Measurements from ENCODE around the gene RGS13. TPM values are rescaled to one million over a fixed set of nuclear protein-coding genes. Genes with fewer than 3 reads are reported as not detected.

Gene RGS13
- total and polyA plus RNA-seq, 4 donors, result 0.10 to 0.11 (median 0.11) TPM; not detected in 1

DNA sequence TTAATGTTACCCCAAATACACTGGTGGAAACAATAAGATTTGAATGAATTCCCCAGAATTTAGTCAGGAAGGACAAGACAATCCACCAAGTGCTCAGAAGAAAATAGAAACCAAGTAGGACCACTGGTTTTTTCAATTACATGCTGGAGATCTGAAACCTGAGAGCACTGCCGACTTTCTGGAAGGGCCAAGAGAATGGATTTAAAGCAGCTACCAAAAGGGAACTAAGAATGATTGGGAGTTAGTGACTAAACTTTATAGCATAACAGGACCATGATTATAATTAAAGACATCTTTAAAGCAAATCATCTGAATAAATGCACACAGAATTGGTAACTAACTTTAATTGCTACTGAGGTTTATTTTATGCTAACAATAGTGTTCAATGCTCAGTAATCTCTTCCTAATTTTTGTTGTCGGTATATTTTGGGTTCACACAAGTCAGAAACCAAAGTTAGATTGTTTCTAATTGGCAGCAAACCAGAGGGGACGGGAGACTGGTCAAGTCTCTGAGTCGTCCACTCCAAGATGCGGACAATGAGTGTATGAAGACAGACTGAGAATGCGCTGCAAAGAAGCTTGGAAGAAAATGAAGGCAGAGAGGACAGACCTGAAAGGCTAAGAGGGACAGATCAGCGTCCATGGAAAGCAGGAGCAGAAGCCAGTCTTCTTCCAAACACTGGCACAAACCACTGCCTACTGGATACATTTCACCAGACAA is 2.3 kb upstream of the RGS13 start:
- no peaks in the 10 kb centered on the region for H3K9me3 ChIP-seq (ENCODE audit: control insufficient read depth, insufficient read depth, low read length)
- no peak for DNase-seq (ENCODE audit: low read depth in 4 of 6, low spot score in 6 of 6)
- no peaks in the 10 kb centered on the region for H3K4me1 ChIP-seq (ENCODE audit: control insufficient read depth, insufficient read depth, low read length)
- H3K36me3 ChIP-seq (ENCODE audit: control insufficient read depth, insufficient read depth, low read length), result no peaks in the 10 kb centered on the region
- H3K4me3 ChIP-seq (ENCODE audit: low read depth, low read length), result no peak overlapping the region
- no peak overlapping the region for H3K27ac ChIP-seq (ENCODE audit: low read depth, low read length)
- 71% methylated on average over 5 of the region's 7 CpGs for WGBS (ENCODE audit: insufficient coverage)
- no peaks in the 10 kb centered on the region for H3K27me3 ChIP-seq (ENCODE audit: control insufficient read depth, insufficient read depth, low read length)

GRCh38 chr1:192635041-192635440 is 906 bp upstream of the RGS13 start:
- WGBS (ENCODE audit: insufficient coverage), result 83% methylated on average over 1 of the region's 2 CpGs
- Histone ChIP-seq H3K27ac (ENCODE audit: low read depth, low read length) (no peak overlapping the region), H3K4me1 (ENCODE audit: control insufficient read depth, insufficient read depth, low read length) (no peaks in the 10 kb centered on the region), H3K36me3 (ENCODE audit: control insufficient read depth, insufficient read depth, low read length) (no peaks in the 10 kb centered on the region), H3K27me3 (ENCODE audit: control insufficient read depth, insufficient read depth, low read length) (no peaks in the 10 kb centered on the region), H3K9me3 (ENCODE audit: control insufficient read depth, insufficient read depth, low read length) (no peaks in the 10 kb centered on the region), H3K4me3 (ENCODE audit: low read depth, low read length) (no peak overlapping the region)
- DNase-seq (ENCODE audit: low read depth in 4 of 6, low spot score in 6 of 6), result no peak

DNA sequence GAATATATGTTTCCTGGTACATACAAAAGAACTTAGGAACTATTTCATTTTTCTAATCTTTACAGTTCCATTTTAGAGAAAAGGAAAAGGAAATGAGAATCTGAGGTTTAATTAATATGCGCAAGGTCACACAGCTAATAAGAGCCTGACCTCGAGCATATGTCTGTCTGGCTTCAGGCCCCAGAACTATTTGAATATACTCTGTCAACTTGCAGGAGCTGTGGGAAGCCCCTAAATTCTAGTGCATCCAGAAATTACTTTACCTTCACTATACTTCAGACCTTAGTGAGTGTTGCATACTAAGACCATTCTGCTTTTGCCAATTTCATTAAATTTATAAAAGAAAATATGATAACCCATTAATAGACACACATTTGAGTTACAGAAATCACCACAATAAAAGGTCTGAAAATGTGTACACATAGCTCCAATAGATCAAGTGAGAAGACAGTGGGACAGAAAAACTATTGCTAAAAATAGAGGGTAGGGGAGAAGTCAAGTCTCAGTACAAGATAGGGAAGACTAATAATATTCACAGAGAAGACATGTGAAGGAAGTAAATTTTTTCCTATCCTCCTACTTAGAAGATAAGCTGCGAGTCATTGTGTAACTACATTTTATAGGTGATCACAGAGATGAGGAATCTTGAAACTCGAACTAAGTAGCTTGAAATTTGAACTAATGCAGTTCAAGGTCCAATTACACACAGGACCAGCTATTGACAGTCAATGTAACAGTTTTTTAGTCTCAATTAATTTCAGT is 3.8 kb downstream of the RGS13 start:
- no peaks in the 10 kb centered on the region for H3K9me3 ChIP-seq (ENCODE audit: control insufficient read depth, insufficient read depth, low read length)
- no peak overlapping the region for H3K27ac ChIP-seq (ENCODE audit: low read depth, low read length)
- no peak for DNase-seq (ENCODE audit: low read depth in 4 of 6, low spot score in 6 of 6)
- no peaks in the 10 kb centered on the region for H3K27me3 ChIP-seq (ENCODE audit: control insufficient read depth, insufficient read depth, low read length)
- no peaks in the 10 kb centered on the region for H3K36me3 ChIP-seq (ENCODE audit: control insufficient read depth, insufficient read depth, low read length)
- no CpG with 5 or more reads among the region's 4 CpGs for WGBS (ENCODE audit: insufficient coverage)
- no peaks in the 10 kb centered on the region for H3K4me1 ChIP-seq (ENCODE audit: control insufficient read depth, insufficient read depth, low read length)
- no peak overlapping the region for H3K4me3 ChIP-seq (ENCODE audit: low read depth, low read length)

GRCh38 chr1:192652159-192652558 is 16.2 kb downstream of the RGS13 start:
- no peak overlapping the region for H3K4me3 ChIP-seq (ENCODE audit: low read depth, low read length)
- no peaks in the 10 kb centered on the region for H3K36me3 ChIP-seq (ENCODE audit: control insufficient read depth, insufficient read depth, low read length)
- H3K27me3 ChIP-seq (ENCODE audit: control insufficient read depth, insufficient read depth, low read length), result no peaks in the 10 kb centered on the region
- H3K9me3 ChIP-seq (ENCODE audit: control insufficient read depth, insufficient read depth, low read length), result no peaks in the 10 kb centered on the region
- no CpG with 5 or more reads among the region's 1 CpG for WGBS (ENCODE audit: insufficient coverage)
- no peak overlapping the region for H3K27ac ChIP-seq (ENCODE audit: low read depth, low read length)
- H3K4me1 ChIP-seq (ENCODE audit: control insufficient read depth, insufficient read depth, low read length), result no peaks in the 10 kb centered on the region
- DNase-seq (ENCODE audit: low read depth in 4 of 6, low spot score in 6 of 6), result peak in 1 of 6 donors; percentile 60

DNA sequence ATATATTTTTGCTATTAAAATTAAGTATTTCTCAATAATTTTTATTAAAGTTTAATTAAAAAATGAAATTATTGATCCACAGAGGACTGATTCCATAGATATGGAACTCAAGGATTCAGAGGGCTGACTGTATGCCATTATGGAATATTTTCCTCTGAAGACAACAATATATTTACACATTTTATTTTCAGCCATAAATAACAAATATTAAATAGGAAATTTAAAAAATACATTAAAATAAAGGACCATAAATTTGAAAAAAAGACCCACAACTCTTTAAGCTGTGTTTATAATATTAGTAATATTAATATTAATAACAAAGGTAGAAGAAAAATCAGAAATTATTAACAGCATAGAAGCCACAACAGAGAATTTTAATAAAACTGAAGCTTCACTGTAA is 18.2 kb downstream of the RGS13 start:
- Histone ChIP-seq H3K27ac (ENCODE audit: low read depth, low read length) (no peak overlapping the region), H3K9me3 (ENCODE audit: control insufficient read depth, insufficient read depth, low read length) (no peaks in the 10 kb centered on the region), H3K27me3 (ENCODE audit: control insufficient read depth, insufficient read depth, low read length) (no peaks in the 10 kb centered on the region), H3K4me3 (ENCODE audit: low read depth, low read length) (no peak overlapping the region), H3K4me1 (ENCODE audit: control insufficient read depth, insufficient read depth, low read length) (no peaks in the 10 kb centered on the region), H3K36me3 (ENCODE audit: control insufficient read depth, insufficient read depth, low read length) (no peaks in the 10 kb centered on the region)
- DNase-seq (ENCODE audit: low read depth in 4 of 6, low spot score in 6 of 6), result no peak

DNA sequence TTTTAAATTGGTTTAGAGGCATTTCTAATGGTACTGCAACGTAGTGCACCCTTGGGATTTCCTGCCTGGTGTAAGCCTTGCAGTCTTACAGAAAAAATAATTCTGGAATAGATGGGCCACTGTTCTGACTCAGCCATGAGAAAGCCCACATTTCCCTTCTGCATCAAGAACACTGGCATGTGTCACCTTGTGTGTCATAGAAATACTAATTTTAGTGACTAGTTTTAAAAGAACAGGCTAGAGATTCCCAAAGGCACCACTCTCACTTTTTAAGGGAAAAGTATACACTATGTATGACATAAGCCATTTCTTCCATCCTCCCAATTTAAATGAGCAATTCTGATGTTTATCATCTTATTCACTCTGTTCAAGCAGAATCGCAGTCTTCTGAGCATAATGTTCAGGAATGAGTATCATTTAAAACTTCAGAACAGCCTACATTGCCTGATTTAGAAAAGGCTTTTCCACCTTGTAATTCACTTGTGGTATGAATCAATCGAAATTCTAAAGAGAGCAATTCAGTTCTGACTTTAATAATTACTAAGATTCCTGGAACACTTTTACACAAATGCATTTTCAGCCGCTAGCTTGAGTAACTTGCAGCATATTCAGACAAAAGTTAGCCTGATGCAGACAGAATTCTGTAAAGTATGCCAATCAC is 18.8 kb downstream of the RGS13 start:
- no peaks in the 10 kb centered on the region for H3K36me3 ChIP-seq (ENCODE audit: control insufficient read depth, insufficient read depth, low read length)
- H3K4me1 ChIP-seq (ENCODE audit: control insufficient read depth, insufficient read depth, low read length), result no peaks in the 10 kb centered on the region
- 88% methylated on average over 4 of the region's 4 CpGs for WGBS (ENCODE audit: insufficient coverage)
- H3K4me3 ChIP-seq (ENCODE audit: low read depth, low read length), result no peak overlapping the region
- H3K27me3 ChIP-seq (ENCODE audit: control insufficient read depth, insufficient read depth, low read length), result no peaks in the 10 kb centered on the region
- no peak overlapping the region for H3K27ac ChIP-seq (ENCODE audit: low read depth, low read length)
- H3K9me3 ChIP-seq (ENCODE audit: control insufficient read depth, insufficient read depth, low read length), result no peaks in the 10 kb centered on the region
- peak in 1 of 6 donors; percentile 64 for DNase-seq (ENCODE audit: low read depth in 4 of 6, low spot score in 6 of 6)

- no peaks in the 10 kb centered on the region for H3K4me1 ChIP-seq (ENCODE audit: control insufficient read depth, insufficient read depth, low read length)
- DNase-seq (ENCODE audit: low read depth in 4 of 6, low spot score in 6 of 6), result no peak
- no peak overlapping the region for H3K4me3 ChIP-seq (ENCODE audit: low read depth, low read length)
- no peaks in the 10 kb centered on the region for H3K9me3 ChIP-seq (ENCODE audit: control insufficient read depth, insufficient read depth, low read length)
- WGBS (ENCODE audit: insufficient coverage), result 80% methylated on average over 1 of the region's 4 CpGs
- H3K36me3 ChIP-seq (ENCODE audit: control insufficient read depth, insufficient read depth, low read length), result no peaks in the 10 kb centered on the region
- H3K27me3 ChIP-seq (ENCODE audit: control insufficient read depth, insufficient read depth, low read length), result no peaks in the 10 kb centered on the region
- no peak overlapping the region for H3K27ac ChIP-seq (ENCODE audit: low read depth, low read length)
These were observed 21.8 kb downstream of the RGS13 start for GRCh38 chr1:192657760-192658159.

DNA sequence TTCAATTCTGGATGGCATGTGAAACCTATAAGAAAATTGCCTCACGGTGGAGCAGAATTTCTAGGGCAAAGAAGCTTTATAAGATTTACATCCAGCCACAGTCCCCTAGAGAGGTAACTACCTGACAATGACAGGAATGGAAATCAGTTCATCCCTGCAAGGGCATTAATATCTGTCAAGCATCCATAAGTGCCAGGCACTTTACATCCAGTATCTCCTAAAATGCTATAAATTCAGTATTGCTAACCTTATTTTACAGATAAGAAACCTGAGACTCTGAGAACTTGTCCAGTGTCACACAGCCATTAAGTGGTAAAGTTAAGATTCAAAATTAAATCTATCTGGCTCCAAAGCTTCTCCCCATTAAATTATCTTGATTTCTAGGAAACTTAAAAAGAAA is 22.3 kb downstream of the RGS13 start:
- Histone ChIP-seq H3K36me3 (ENCODE audit: control insufficient read depth, insufficient read depth, low read length) (no peaks in the 10 kb centered on the region), H3K27me3 (ENCODE audit: control insufficient read depth, insufficient read depth, low read length) (no peaks in the 10 kb centered on the region), H3K9me3 (ENCODE audit: control insufficient read depth, insufficient read depth, low read length) (no peaks in the 10 kb centered on the region), H3K4me3 (ENCODE audit: low read depth, low read length) (no peak overlapping the region), H3K4me1 (ENCODE audit: control insufficient read depth, insufficient read depth, low read length) (no peaks in the 10 kb centered on the region), H3K27ac (ENCODE audit: low read depth, low read length) (no peak overlapping the region)
- no peak for DNase-seq (ENCODE audit: low read depth in 4 of 6, low spot score in 6 of 6)
- WGBS (ENCODE audit: insufficient coverage), result no CpG with 5 or more reads among the region's 1 CpG

DNA sequence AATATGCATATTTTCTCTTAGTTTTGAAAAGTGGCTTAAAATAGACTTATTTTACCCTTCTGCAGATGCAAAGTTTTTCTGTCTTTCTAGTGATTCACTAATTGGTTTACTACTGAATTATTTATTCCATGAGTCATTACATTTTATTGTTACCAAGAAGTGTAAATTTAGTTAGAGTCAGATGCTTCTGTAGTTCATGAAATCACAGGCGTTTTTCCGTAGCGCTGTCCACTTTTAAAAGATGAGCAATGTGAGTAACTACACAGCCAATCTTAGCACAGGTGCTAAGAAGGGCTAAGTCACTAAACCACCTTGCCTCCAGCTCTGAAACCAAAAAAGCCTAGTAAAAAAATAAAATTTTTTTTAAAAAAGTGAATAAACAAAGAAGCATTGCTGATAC is 24.7 kb downstream of the RGS13 start:
- peaks cover 2% of the 10 kb centered on the region for H3K9me3 ChIP-seq (ENCODE audit: control insufficient read depth, insufficient read depth, low read length)

More for the DNA sequence above, 24.7 kb downstream of the RGS13 start:
- H3K4me1 ChIP-seq (ENCODE audit: control insufficient read depth, insufficient read depth, low read length), result no peaks in the 10 kb centered on the region
- no peaks in the 10 kb centered on the region for H3K27me3 ChIP-seq (ENCODE audit: control insufficient read depth, insufficient read depth, low read length)
- no peak overlapping the region for H3K4me3 ChIP-seq (ENCODE audit: low read depth, low read length)
- no peaks in the 10 kb centered on the region for H3K36me3 ChIP-seq (ENCODE audit: control insufficient read depth, insufficient read depth, low read length)
- 100% methylated on average over 3 of the region's 3 CpGs for WGBS (ENCODE audit: insufficient coverage)
- no peak overlapping the region for H3K27ac ChIP-seq (ENCODE audit: low read depth, low read length)
- no peak for DNase-seq (ENCODE audit: low read depth in 4 of 6, low spot score in 6 of 6)
